AG10803 (cell line): ENCODE data around the gene ADGRB3.
"Not testable (repeated sequence)": the region's sequence is repeated elsewhere in the genome, so short reads cannot be mapped to it uniquely, and the experiment has no call there.

ENCODE experiments used
- DNase-seq: peaks from one replicate; pipeline ENCODE4 v3.0.0; 2010; ENCODE audit warnings: low read depth
- H3K4me3 ChIP-seq: 2 replicates; pipeline ENCODE4 v1.5.1; 2011; ENCODE audit warnings: mild to moderate bottlenecking, low read length, control low read depth
- CTCF ChIP-seq: conservative IDR thresholded peaks from 2 replicates; pipeline ENCODE4 v1.5.1; 2011; ENCODE audit warnings: mild to moderate bottlenecking, low read length, control low read depth, inconsistent platforms

Gene ADGRB3

GRCh38 chr6:68654134-68654533, 19.1 kb downstream of the ADGRB3 start:
- H3K4me3 ChIP-seq, result no peak overlapping the region
- DNase-seq, result no peak
- no peak for TF ChIP-seq CTCF

- H3K4me3 ChIP-seq, result no peak overlapping the region
- no peak for TF ChIP-seq CTCF
- no peak for DNase-seq
These were observed 19.9 kb downstream of the ADGRB3 start for GRCh38 chr6:68655028-68655427.

- no peak for TF ChIP-seq CTCF
- DNase-seq, result no peak
- no peak overlapping the region for H3K4me3 ChIP-seq
These were observed 22.5 kb downstream of the ADGRB3 start for GRCh38 chr6:68657374-68658139.

GRCh38 chr6:68658338-68658737, 23.3 kb downstream of the ADGRB3 start:
- DNase-seq, result no peak
- no peak overlapping the region for H3K4me3 ChIP-seq
- TF ChIP-seq CTCF, result no peak

- no peak for TF ChIP-seq CTCF
- H3K4me3 ChIP-seq, result no peak overlapping the region
- no peak for DNase-seq
These were observed 38.2 kb downstream of the ADGRB3 start for GRCh38 chr6:68673255-68673654.

- H3K4me3 ChIP-seq, result no peak overlapping the region
- no peak for TF ChIP-seq CTCF
- no peak for DNase-seq
These were observed 40.5 kb downstream of the ADGRB3 start for GRCh38 chr6:68675548-68675947.

GRCh38 chr6:68676094-68676493, 41.0 kb downstream of the ADGRB3 start:
- DNase-seq, H3K4me3 ChIP-seq: not testable (repeated sequence)

GRCh38 chr6:68677058-68677457, 42.0 kb downstream of the ADGRB3 start:
- TF ChIP-seq CTCF, result no peak
- no peak for DNase-seq
- H3K4me3 ChIP-seq, result no peak overlapping the region
